Measurements from ENCODE around the gene DIRAS1.

The DIRAS1 gene

GRCh38 chr19:2756921-2757881, 36.0 kb upstream of the DIRAS1 start:
- Mint-ChIP-seq H3K36me3 (ENCODE audit: low read depth) (peaks cover 30% of the 10 kb centered on the region), H3K27me3 (ENCODE audit: low read depth) (no peaks in the 10 kb centered on the region), H3K9me3 (no peaks in the 10 kb centered on the region), H3K27ac (no peak overlapping the region), H3K4me3 (no peak overlapping the region), H3K4me1 (no peaks in the 10 kb centered on the region)
- no peak for TF ChIP-seq CTCF (IDR thresholded peaks at IDR 0.05; ENCODE audit: unreplicated experiment in 3 of 3)

GRCh38 chr19:2756477-2756876, 35.3 kb upstream of the DIRAS1 start:
- H3K4me3 Mint-ChIP-seq = no peak overlapping the region
- no peak overlapping the region for H3K27ac Mint-ChIP-seq
- H3K27me3 Mint-ChIP-seq (ENCODE audit: low read depth) = no peaks in the 10 kb centered on the region
- no peaks in the 10 kb centered on the region for H3K4me1 Mint-ChIP-seq
- peaks cover 30% of the 10 kb centered on the region for H3K36me3 Mint-ChIP-seq (ENCODE audit: low read depth)
- H3K9me3 Mint-ChIP-seq = no peaks in the 10 kb centered on the region
- no peak for TF ChIP-seq CTCF (IDR thresholded peaks at IDR 0.05; ENCODE audit: unreplicated experiment in 3 of 3)

- H3K36me3 Mint-ChIP-seq (ENCODE audit: low read depth) = peaks cover 30% of the 10 kb centered on the region
- TF ChIP-seq CTCF (IDR thresholded peaks at IDR 0.05; ENCODE audit: unreplicated experiment in 3 of 3) = no peak
- no peaks in the 10 kb centered on the region for H3K27me3 Mint-ChIP-seq (ENCODE audit: low read depth)
- no peak overlapping the region for H3K4me3 Mint-ChIP-seq
- H3K9me3 Mint-ChIP-seq = no peaks in the 10 kb centered on the region
- H3K27ac Mint-ChIP-seq = no peak overlapping the region
- no peaks in the 10 kb centered on the region for H3K4me1 Mint-ChIP-seq
Observed at GRCh38 chr19:2755811-2756210, 34.6 kb upstream of the DIRAS1 start.

- Mint-ChIP-seq H3K27me3 (ENCODE audit: low read depth) (no peaks in the 10 kb centered on the region), H3K9me3 (no peaks in the 10 kb centered on the region), H3K36me3 (ENCODE audit: low read depth) (peaks cover 30% of the 10 kb centered on the region), H3K4me3 (no peak overlapping the region), H3K27ac (no peak overlapping the region), H3K4me1 (no peaks in the 10 kb centered on the region)
- TF ChIP-seq CTCF (IDR thresholded peaks at IDR 0.05; ENCODE audit: unreplicated experiment in 3 of 3) = no peak
Observed at GRCh38 chr19:2755448-2755705, 34.2 kb upstream of the DIRAS1 start.

- no peaks in the 10 kb centered on the region for H3K9me3 Mint-ChIP-seq
Observed at GRCh38 chr19:2754659-2755447, 33.7 kb upstream of the DIRAS1 start.

More at GRCh38 chr19:2754659-2755447, 33.7 kb upstream of the DIRAS1 start:
- Mint-ChIP-seq H3K27me3 (ENCODE audit: low read depth) (no peaks in the 10 kb centered on the region), H3K36me3 (ENCODE audit: low read depth) (peaks cover 28% of the 10 kb centered on the region), H3K4me3 (no peak overlapping the region), H3K4me1 (no peaks in the 10 kb centered on the region), H3K27ac (no peak overlapping the region)
- TF ChIP-seq CTCF (IDR thresholded peaks at IDR 0.05; ENCODE audit: unreplicated experiment in 3 of 3) = no peak

All from nephron (organoid).